Measurements from ENCODE around the gene DNM3.
"Not testable (repeated sequence)": the region's sequence is repeated elsewhere in the genome, so short reads cannot be mapped to it uniquely, and the experiment has no call there.

The DNM3 gene

GRCh38 chr1:172006660-172007059 is 165.4 kb downstream of the DNM3 start:
- no peak for DNase-seq (ENCODE audit: low spot score)
- in situ Hi-C loops (cut with MboI; ENCODE audit: low pct_unique_long_range_greater_than_20kb, low sequenced_read_pairs, unreplicated experiment), result loop anchor here (10.0 kb wide), 1 partner anchor 388 kb away; no protein-coding TSS in a partner anchor
- no peak for TF ChIP-seq CTCF (IDR thresholded peaks at IDR 0.05; ENCODE audit: extremely low read depth, insufficient read depth, missing control alignments)

GRCh38 chr1:172018727-172019311 is 177.5 kb downstream of the DNM3 start:
- TF ChIP-seq CTCF (IDR thresholded peaks at IDR 0.05; ENCODE audit: extremely low read depth, insufficient read depth, missing control alignments), result no peak

GRCh38 chr1:172019976-172020375 is 178.7 kb downstream of the DNM3 start:
- in situ Hi-C loops (cut with MboI; ENCODE audit: low pct_unique_long_range_greater_than_20kb, low sequenced_read_pairs, unreplicated experiment), result no loop called here
- no peak for DNase-seq (ENCODE audit: low spot score)
- no peak for TF ChIP-seq CTCF (IDR thresholded peaks at IDR 0.05; ENCODE audit: extremely low read depth, insufficient read depth, missing control alignments)

More at GRCh38 chr1:172018727-172019311, 177.5 kb downstream of the DNM3 start:
- in situ Hi-C loops (cut with MboI; ENCODE audit: low pct_unique_long_range_greater_than_20kb, low sequenced_read_pairs, unreplicated experiment), result no loop called here
- DNase-seq (ENCODE audit: low spot score), result no peak

- TF ChIP-seq CTCF (IDR thresholded peaks at IDR 0.05; ENCODE audit: extremely low read depth, insufficient read depth, missing control alignments), result no peak
- DNase-seq (ENCODE audit: low spot score), result no peak
- in situ Hi-C loops (cut with MboI; ENCODE audit: low pct_unique_long_range_greater_than_20kb, low sequenced_read_pairs, unreplicated experiment), result no loop called here
Observed at GRCh38 chr1:172024516-172024915, 183.2 kb downstream of the DNM3 start.

- in situ Hi-C loops (cut with MboI; ENCODE audit: low pct_unique_long_range_greater_than_20kb, low sequenced_read_pairs, unreplicated experiment); DNase-seq (ENCODE audit: low spot score): not testable (repeated sequence)
Observed at GRCh38 chr1:172024944-172025738, 183.8 kb downstream of the DNM3 start.

GRCh38 chr1:172040466-172040865 is 199.2 kb downstream of the DNM3 start:
- TF ChIP-seq CTCF (IDR thresholded peaks at IDR 0.05; ENCODE audit: extremely low read depth, insufficient read depth, missing control alignments), result no peak
- in situ Hi-C loops (cut with MboI; ENCODE audit: low pct_unique_long_range_greater_than_20kb, low sequenced_read_pairs, unreplicated experiment), result no loop called here
- no peak for DNase-seq (ENCODE audit: low spot score)

GRCh38 chr1:172041102-172041501 is 199.8 kb downstream of the DNM3 start:
- in situ Hi-C loops (cut with MboI; ENCODE audit: low pct_unique_long_range_greater_than_20kb, low sequenced_read_pairs, unreplicated experiment), result no loop called here
- DNase-seq (ENCODE audit: low spot score), result no peak
- TF ChIP-seq CTCF (IDR thresholded peaks at IDR 0.05; ENCODE audit: extremely low read depth, insufficient read depth, missing control alignments), result no peak

Measured in GM13977 (cell line).